ENCODE data around the gene ARFGAP2.

ARFGAP2 gene

DNA sequence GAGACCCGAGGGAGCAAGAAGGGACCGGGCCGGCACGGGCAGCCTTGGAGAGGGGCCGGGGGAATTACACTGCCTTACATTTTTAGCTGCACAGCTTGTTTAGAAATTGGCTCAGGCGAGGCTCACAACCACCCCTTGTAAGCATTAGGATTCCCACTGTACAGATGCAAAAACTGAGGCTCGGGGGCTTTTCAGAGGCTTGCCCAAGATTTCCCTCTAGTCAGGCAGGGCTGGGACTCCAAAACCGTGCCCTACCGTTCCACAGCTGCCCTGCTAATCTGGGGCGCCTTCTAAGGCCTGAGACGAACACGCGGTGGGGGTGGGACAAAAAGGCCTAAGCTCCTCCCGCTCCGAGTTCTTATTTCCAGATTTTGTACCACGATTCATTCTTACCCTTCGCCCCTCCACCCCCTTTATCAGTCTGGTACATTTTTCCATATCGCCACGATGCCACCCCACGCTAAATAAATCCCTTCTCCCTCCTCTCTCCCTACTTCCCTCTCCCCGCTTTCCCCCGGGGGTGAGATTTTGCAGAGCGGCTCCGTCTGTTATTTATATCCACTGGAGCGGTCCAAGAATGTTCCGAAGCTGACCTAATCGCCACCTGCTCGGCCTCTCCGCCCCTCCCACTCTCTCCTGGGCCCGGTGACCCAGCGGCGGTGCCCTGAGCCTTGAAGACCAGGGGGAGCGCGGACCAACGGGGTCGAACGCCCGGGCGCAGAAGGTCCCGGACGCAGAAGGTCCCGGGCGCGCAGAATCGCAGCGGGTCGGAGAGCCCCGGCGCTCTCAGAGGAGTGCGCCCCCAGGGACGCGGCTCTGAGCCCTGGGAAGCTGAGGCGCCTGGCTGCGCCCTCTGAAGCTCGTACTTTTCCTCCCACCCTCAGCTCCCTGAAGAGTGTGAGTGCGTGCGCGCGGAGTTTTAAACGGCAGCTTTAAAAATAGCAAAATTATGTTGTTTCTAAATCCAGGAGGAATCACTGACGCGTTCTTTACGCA lies 10.3 kb upstream of the ARFGAP2 start:
- peak in 1 of 2 experiments; percentile 66 for DNase-seq

- peak in 1 of 2 experiments; percentile 70 for DNase-seq
These were observed 9.5 kb upstream of the ARFGAP2 start, which contains the start of gene PACSIN3 for GRCh38 chr11:47186076-47186699. Gene PACSIN3 (minus strand): TSS chr11:47186434. CDS start chr11:47182727, 3,707 bp downstream.

- peak in 1 of 2 experiments; percentile 36 for DNase-seq
These were observed 8.8 kb upstream of the ARFGAP2 start for GRCh38 chr11:47185305-47186075.

DNA sequence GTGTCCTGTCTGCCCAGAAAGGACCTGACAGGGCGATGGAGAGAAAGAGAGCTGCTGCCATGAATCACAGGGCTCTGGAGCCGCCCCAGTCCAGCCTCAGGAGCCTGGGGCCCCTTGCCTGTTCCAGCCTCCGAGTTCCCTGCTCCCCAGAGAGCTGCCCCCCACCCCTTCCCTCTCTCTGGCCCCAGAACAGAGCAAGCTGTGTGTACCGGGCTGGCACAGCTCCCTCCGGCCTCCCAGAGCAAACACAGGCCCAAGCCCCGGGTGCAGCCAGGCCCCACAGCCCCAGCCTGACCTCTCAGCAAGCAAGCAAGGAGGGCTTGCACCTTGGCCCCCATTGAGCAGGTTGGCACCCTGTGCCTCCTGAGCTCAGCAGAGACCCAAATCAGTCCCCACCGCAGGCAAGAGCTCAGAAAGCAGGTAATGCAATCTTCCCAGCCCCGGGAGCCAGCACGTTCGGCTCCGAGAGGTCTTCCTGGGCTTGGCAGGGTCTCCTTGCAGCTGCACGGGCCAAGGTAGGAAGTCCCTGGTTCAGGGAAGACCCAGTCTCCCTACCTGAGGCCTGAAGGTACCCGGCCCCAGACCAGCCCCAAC lies 8.1 kb upstream of the ARFGAP2 start:
- peak in 1 of 2 experiments; percentile 34 for DNase-seq

DNA sequence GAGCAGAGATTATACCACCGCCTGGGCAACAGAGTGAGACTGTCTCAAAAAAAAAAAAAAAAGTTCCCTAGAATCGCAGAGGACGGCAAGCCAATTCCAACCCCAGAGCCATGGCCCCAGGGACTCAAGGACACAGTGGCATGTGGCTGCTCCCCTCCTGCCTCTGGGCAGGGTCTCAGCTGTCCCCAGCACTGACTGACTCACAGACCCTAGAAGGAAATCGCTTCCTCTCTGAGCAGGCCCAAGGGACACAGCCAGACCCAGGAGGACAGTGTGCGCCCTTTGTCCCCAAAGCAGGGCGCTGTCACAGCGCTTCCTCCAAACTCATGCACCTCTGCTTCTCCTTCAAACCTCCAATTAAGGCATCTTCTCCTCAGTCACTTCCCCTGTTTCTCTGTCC lies 7.3 kb upstream of the ARFGAP2 start:
- no peak for DNase-seq

- no peak for DNase-seq
These were observed 6.6 kb upstream of the ARFGAP2 start for GRCh38 chr11:47183031-47183856.

- no peak for DNase-seq
These were observed 5.7 kb upstream of the ARFGAP2 start for GRCh38 chr11:47182380-47182779.

GRCh38 chr11:47181271-47181670 lies 4.6 kb upstream of the ARFGAP2 start:
- DNase-seq: no peak

- DNase-seq: no peak
These were observed 3.5 kb upstream of the ARFGAP2 start for GRCh38 chr11:47180006-47180787.

- peak; percentile 50 to 75 for DNase-seq
These were observed 2.9 kb upstream of the ARFGAP2 start for GRCh38 chr11:47179655-47179991.

GRCh38 chr11:47178737-47179654 lies 2.3 kb upstream of the ARFGAP2 start:
- no peak for DNase-seq

DNA sequence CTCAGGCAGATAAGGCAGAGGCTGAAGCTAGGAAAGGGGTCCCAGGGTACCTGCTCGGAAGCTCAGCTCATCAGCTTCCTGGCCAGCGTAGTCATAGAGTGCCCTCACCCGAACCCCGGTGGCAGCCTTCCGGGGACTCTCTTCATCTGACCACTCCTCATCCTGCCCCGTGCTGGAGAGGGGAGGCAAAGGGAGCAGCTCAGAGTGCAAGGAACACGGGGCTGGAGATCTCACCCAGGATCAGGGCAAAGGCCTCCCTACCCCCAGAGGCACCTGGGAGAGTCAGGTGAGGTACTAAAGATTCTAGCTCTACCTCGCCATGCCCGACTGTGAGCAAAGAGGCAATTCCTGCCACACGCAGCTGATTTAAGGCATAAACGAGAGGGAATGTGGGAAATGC lies 1.6 kb upstream of the ARFGAP2 start:
- DNase-seq: no peak

- no peak for DNase-seq
These were observed 1.2 kb upstream of the ARFGAP2 start for GRCh38 chr11:47177846-47178245.

DNA sequence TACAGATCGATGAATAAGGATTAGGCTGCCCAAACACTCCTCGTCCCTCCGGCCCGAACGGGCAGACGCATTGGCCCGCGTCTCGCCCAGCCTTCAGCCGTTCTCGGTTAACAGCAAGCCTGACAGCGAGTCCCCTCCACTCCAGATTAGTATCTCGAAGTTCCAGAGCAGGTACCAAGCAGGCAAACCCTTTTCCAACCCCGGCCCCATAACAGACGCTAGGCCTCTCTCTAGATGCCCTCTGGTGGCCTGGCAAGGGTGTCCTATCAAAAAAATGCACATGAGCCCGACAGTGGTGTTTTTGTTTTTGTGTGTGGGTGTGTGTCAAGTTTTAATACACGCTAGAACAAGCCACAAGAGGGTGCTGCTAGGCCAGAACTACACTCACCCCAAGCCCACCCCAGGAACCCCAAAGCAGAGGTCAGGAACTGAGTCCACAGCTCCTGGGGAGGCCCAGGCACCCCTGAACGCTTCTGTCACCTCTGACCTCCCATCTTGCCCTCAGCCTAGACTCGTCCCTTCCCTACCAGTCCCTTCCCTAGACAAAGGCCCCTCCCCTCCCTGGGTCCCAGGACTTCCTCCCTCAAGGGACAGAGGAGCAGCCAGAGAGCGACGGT lies 658 bp upstream of the ARFGAP2 start:
- peak; percentile 79 to 90 for DNase-seq

- no peak for DNase-seq
These were observed 842 bp downstream of the ARFGAP2 start for GRCh38 chr11:47175746-47176327.

- DNase-seq: no peak
These were observed 3.8 kb downstream of the ARFGAP2 start for GRCh38 chr11:47172740-47173336.

DNA sequence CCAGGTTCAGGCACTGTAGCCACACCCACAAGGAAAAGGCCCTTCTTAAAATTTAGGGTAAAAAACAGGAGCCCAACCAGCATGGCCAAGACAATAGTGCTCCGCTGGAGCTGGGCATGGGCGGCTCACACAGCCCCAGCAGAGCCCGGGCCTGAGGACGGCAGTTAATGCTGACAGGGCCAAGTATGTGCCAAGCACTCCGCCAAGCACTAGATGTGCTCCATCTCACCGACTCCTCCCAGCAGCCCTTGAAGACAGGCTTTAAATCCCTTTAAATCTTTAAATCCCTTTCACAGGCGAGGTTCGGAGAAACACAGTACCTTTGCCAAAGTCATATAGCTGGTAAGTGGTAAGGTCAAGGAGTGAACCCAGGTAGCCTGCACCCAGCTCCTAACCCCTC lies 4.8 kb downstream of the ARFGAP2 start:
- DNase-seq: no peak

- no peak for DNase-seq
These were observed 5.4 kb downstream of the ARFGAP2 start for GRCh38 chr11:47171061-47171838.

All from NCI-H526 (cell line).